Aorta (tissue), 5 donors: ENCODE results near the gene LRRK1. TPM values are rescaled to one million over a fixed set of nuclear protein-coding genes. Genes with fewer than 3 reads are reported as not detected.

Source experiments
- ATAC-seq: fragments of 200-7000 bp; cut with Tn5 transposase; one replicate; pipeline ENCODE4 v1.9.1; 2022; ENCODE audit warnings: moderate library complexity; ENCODE audit not compliant: low FRiP score
- DNase-seq, 2 donors: peaks; one replicate each; pipeline ENCODE4 v3.0.0-alpha.2; 2020
- H3K27ac ChIP-seq, 2 donors: one replicate each; pipeline ENCODE4 v1.5.1; 2013; ENCODE audit warnings: low read length in 2 of 2, mild to moderate bottlenecking in 2 of 2, moderate library complexity in 2 of 2, control low read depth in 1 of 2, inconsistent platforms in 1 of 2, low read depth in 1 of 2
- H3K27me3 ChIP-seq, 2 donors: one replicate each; pipeline ENCODE4 v1.6.1; 2013; ENCODE audit warnings: control low read depth in 1 of 2, low read length in 1 of 2, mild to moderate bottlenecking in 1 of 2, moderate library complexity in 1 of 2; ENCODE audit not compliant: insufficient read depth in 2 of 2, control insufficient read depth in 1 of 2
- H3K36me3 ChIP-seq, 2 donors: one replicate each; pipeline ENCODE4 v1.6.1; 2013; ENCODE audit warnings: control low read depth in 1 of 2, low read length in 1 of 2, mild to moderate bottlenecking in 1 of 2; ENCODE audit not compliant: insufficient read depth in 2 of 2, control insufficient read depth in 1 of 2
- H3K4me1 ChIP-seq, 2 donors: one replicate each; pipeline ENCODE4 v1.6.1; 2013; ENCODE audit warnings: low read length in 2 of 2, control low read depth in 1 of 2, mild to moderate bottlenecking in 1 of 2, moderate library complexity in 1 of 2; ENCODE audit not compliant: insufficient read depth in 2 of 2, control insufficient read depth in 1 of 2
- H3K4me3 ChIP-seq, 2 donors: one replicate each; pipeline ENCODE4 v1.5.1; 2013; ENCODE audit warnings: low read length in 2 of 2, control low read depth in 1 of 2, mild to moderate bottlenecking in 1 of 2
- H3K9me3 ChIP-seq: one replicate; pipeline ENCODE4 v1.6.1; 2013; ENCODE audit warnings: mild to moderate bottlenecking, low read length; ENCODE audit not compliant: control insufficient read depth
- WGBS, 2 donors: extraction: QIAGEN DNeasy Blood & Tissue Kit; methylation state at CpG; one replicate each; pipeline ENCODE4 v1.1.7; 2013; 5-methylcytosine and 5-hydroxymethylcytosine counted together
- intact Hi-C, 2 donors: fragments of 100-400 bp; cut with DNase I; formaldehyde crosslinking; loops; one replicate each; pipeline versions ENCODE4 v1.14.2 to v1.15.0; 2022
- polyA plus RNA-seq, 2 donors: library from polyadenylated mRNA; stranded (reverse); fragments of 200-250 nt; gene quantifications; one replicate each; pipeline ENCODE4 v1.2.3, GENCODE V29; 2013
- total RNA-seq, 2 donors: library from RNA; stranded (reverse); fragmentation: NEBNext Ultra II Directional; extraction: Animal tissue kit (Norgen Biotek cat#: 25700); gene quantifications; one replicate each; pipeline ENCODE4 v1.2.1, GENCODE V29; 2021
- donor health status: healthy with polysubstance abuse.
- donor health status: Bipolar disorder and iron deficiency.
- donor health status: DM: no; HTN: no; CAD: no.
- donor health status: DM: no; HTN: no; CAD: no.
- donor health status: DM: yes; HTN: yes; CAD: no.

LRRK1 gene
- total and polyA plus RNA-seq, 4 donors = 4.0 to 34.0 (median 13.3) TPM

DNA sequence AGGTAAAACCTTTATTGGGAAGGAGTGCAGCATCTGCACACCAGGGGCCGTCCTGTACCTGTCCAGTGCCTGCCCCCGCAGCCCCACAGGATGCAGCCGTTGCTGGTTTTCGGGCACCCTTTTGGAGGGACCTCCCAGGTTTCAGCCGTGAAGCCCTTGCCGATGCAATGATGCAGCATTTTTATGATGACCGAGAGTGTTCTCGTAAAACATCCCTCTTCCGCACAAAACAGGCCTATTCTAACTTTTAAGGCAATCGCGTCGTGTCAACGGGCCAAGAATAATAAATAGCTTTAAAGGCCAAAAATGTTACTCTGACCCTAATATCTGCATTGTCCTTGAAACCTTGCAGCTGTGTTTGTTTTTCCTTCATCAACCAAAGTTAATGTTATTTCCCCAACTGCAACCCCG, 126.1 kb downstream of the LRRK1 start:
- no peaks in the 10 kb centered on the region for H3K27me3 ChIP-seq
- ATAC-seq = no peak
- H3K9me3 ChIP-seq = no peaks in the 10 kb centered on the region
- H3K4me1 ChIP-seq = no peaks in the 10 kb centered on the region
- intact Hi-C loops = no loop called here
- WGBS, 2 donors = 76 to 78% methylated on average over 14 of the region's 14 CpGs
- no peak overlapping the region for H3K27ac ChIP-seq
- H3K36me3 ChIP-seq = no peaks in the 10 kb centered on the region
- no peak overlapping the region for H3K4me3 ChIP-seq
- no peak for DNase-seq

GRCh38 chr15:101045835-101046691, 126.9 kb downstream of the LRRK1 start:
- H3K4me1 ChIP-seq = no peaks in the 10 kb centered on the region
- 96 to 97% methylated on average over 19 of the region's 19 CpGs for WGBS, 2 donors

GRCh38 chr15:101046826-101047225, 127.7 kb downstream of the LRRK1 start:
- Histone ChIP-seq H3K36me3 (no peaks in the 10 kb centered on the region), H3K4me1 (no peaks in the 10 kb centered on the region), H3K9me3 (no peaks in the 10 kb centered on the region), H3K27ac (no peak overlapping the region), H3K4me3 (no peak overlapping the region), H3K27me3 (no peaks in the 10 kb centered on the region)
- ATAC-seq (no peak), DNase-seq (no peak)
- WGBS, 2 donors = 83 to 94% methylated on average over 7 of the region's 7 CpGs
- intact Hi-C loops = no loop called here

More at GRCh38 chr15:101045835-101046691, 126.9 kb downstream of the LRRK1 start:
- no peaks in the 10 kb centered on the region for H3K9me3 ChIP-seq
- H3K4me3 ChIP-seq = no peak overlapping the region
- no peak overlapping the region for H3K27ac ChIP-seq
- DNase-seq = no peak
- intact Hi-C loops = no loop called here
- no peaks in the 10 kb centered on the region for H3K27me3 ChIP-seq
- no peaks in the 10 kb centered on the region for H3K36me3 ChIP-seq
- no peak for ATAC-seq

- Histone ChIP-seq H3K4me1 (no peaks in the 10 kb centered on the region), H3K27me3 (no peaks in the 10 kb centered on the region), H3K4me3 (no peak overlapping the region), H3K27ac (no peak overlapping the region), H3K9me3 (no peaks in the 10 kb centered on the region), H3K36me3 (no peaks in the 10 kb centered on the region)
- 84 to 90% methylated on average over 22 of the region's 22 CpGs for WGBS, 2 donors
- intact Hi-C loops = no loop called here
- DNase-seq (peak in 1 of 2 donors; percentile 26), ATAC-seq (no peak)
These were observed 128.2 kb downstream of the LRRK1 start for GRCh38 chr15:101047301-101047781.

- Histone ChIP-seq H3K4me1 (no peaks in the 10 kb centered on the region), H3K9me3 (no peaks in the 10 kb centered on the region), H3K36me3 (no peaks in the 10 kb centered on the region), H3K4me3 (no peak overlapping the region), H3K27me3 (no peaks in the 10 kb centered on the region), H3K27ac (no peak overlapping the region)
- DNase-seq = no peak
- no peak for ATAC-seq
- intact Hi-C loops = no loop called here
- 81 to 82% methylated on average over 7 of the region's 7 CpGs for WGBS, 2 donors
These were observed 129.0 kb downstream of the LRRK1 start for GRCh38 chr15:101048176-101048575.

GRCh38 chr15:101048581-101049030, 129.4 kb downstream of the LRRK1 start:
- ATAC-seq (no peak), DNase-seq (peak in 1 of 2 donors; percentile 34)
- Histone ChIP-seq H3K9me3 (no peaks in the 10 kb centered on the region), H3K4me1 (no peaks in the 10 kb centered on the region), H3K27ac (no peak overlapping the region), H3K4me3 (no peak overlapping the region), H3K27me3 (no peaks in the 10 kb centered on the region), H3K36me3 (no peaks in the 10 kb centered on the region)
- WGBS, 2 donors = 89 to 90% methylated on average over 13 of the region's 13 CpGs
- intact Hi-C loops = no loop called here

- Histone ChIP-seq H3K4me3 (no peak overlapping the region), H3K4me1 (no peaks in the 10 kb centered on the region), H3K27me3 (no peaks in the 10 kb centered on the region), H3K36me3 (no peaks in the 10 kb centered on the region), H3K9me3 (no peaks in the 10 kb centered on the region), H3K27ac (no peak overlapping the region)
- intact Hi-C loops = no loop called here
- ATAC-seq (no peak), DNase-seq (peak in 1 of 2 donors; percentile 23)
- whole genome bisulfite sequencing, 2 donors = 88 to 96% methylated on average over 11 of the region's 11 CpGs
These were observed 130.1 kb downstream of the LRRK1 start for GRCh38 chr15:101049282-101049681.

DNA sequence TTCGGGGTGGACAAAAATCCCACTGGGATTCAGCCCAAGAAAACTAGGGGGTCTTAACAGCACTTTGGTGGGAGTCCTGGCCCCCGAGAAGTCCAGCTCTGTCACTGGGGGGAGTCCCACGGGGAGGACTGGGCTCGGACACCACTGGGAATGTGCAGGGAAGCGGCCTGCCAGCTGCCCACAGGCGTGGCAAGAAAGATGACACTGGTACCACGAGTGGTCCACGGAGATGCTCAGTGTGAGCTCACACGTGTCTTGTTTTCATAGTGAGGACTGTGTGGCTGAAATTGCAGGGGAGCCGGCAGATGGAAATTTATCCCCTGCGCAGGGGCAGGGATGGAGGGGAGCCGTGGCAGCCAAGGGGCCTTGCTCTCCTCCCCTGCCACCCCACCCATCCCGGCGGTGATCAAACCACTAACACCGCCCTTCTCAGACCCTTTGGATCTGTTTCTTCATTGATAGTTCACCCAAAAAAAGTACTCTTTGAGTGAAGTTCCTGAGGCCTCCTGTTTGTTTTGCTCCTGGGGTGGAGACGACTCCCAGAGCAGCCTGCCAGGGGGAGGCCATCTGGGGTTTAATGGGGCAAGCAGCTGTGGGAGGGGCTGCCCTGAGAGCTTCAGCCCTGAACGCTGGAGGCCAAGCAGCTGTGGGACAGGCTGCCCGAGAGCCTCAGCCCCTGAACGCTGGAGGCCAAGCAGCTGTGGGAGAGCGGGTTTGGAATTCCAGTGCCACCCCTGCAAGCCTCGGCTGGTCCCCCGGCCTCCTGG, 130.9 kb downstream of the LRRK1 start:
- H3K4me3 ChIP-seq = no peak overlapping the region
- H3K27ac ChIP-seq = no peak overlapping the region
- no peaks in the 10 kb centered on the region for H3K27me3 ChIP-seq
- no peaks in the 10 kb centered on the region for H3K4me1 ChIP-seq
- peaks cover 0 to 1% of the 10 kb centered on the region in 2 donors for H3K36me3 ChIP-seq
- H3K9me3 ChIP-seq = no peaks in the 10 kb centered on the region
- intact Hi-C loops = no loop called here
- 86 to 89% methylated on average over 22 of the region's 22 CpGs for WGBS, 2 donors
- DNase-seq = peak in 1 of 2 donors; percentile 37
- no peak for ATAC-seq
